Measurements from ENCODE around the gene HPCAL1.
"Not testable (repeated sequence)": the region's sequence is repeated elsewhere in the genome, so short reads cannot be mapped to it uniquely, and the experiment has no call there.

HPCAL1 gene

DNA sequence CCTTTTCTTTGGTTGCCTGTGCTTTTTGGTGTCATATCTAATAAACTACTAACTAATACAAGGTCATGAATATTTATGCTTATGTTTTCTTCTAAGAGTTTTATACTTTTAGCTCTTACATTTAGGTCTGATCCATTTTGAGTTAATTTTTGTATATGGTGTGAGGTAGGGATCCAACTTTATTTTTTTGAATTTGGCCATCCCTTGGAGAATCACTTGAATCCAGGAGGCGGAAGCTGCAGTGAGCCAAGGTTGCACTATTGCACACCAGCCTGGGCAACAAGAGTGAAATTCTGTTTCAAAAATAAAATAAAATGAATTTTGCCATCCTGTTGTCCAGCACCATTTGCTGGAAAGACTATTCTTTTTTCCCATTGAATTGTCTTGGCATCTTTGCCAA is 8.6 kb upstream of the HPCAL1 start:
- no peak for TF ChIP-seq EZH2phosphoT487 (IDR thresholded peaks at IDR 0.05; ENCODE audit: borderline replicate concordance)
- TF ChIP-seq, protein P1, sequence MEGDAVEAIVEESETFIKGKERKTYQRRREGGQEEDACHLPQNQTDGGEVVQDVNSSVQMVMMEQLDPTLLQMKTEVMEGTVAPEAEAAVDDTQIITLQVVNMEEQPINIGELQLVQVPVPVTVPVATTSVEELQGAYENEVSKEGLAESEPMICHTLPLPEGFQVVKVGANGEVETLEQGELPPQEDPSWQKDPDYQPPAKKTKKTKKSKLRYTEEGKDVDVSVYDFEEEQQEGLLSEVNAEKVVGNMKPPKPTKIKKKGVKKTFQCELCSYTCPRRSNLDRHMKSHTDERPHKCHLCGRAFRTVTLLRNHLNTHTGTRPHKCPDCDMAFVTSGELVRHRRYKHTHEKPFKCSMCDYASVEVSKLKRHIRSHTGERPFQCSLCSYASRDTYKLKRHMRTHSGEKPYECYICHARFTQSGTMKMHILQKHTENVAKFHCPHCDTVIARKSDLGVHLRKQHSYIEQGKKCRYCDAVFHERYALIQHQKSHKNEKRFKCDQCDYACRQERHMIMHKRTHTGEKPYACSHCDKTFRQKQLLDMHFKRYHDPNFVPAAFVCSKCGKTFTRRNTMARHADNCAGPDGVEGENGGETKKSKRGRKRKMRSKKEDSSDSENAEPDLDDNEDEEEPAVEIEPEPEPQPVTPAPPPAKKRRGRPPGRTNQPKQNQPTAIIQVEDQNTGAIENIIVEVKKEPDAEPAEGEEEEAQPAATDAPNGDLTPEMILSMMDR (conservative IDR thresholded peaks at IDR 0.05; ENCODE audit: low read length): no peak
- Histone ChIP-seq H3K9ac (ENCODE audit: low read depth, low read length, poor library complexity, severe bottlenecking) (no peak overlapping the region), H3K27me3 (ENCODE audit: insufficient read depth, low read length, poor library complexity, severe bottlenecking) (no peaks in the 10 kb centered on the region), H3K4me3 (ENCODE audit: low read length, poor library complexity, severe bottlenecking) (no peak overlapping the region), H4K20me1 (ENCODE audit: insufficient read depth, low read length, poor library complexity, severe bottlenecking) (no peaks in the 10 kb centered on the region), H2AFZ (ENCODE audit: low read length) (no peak overlapping the region), H3K9me2 (replicated peaks; ENCODE audit: low read depth, low read length) (no peaks in the 10 kb centered on the region), H3K79me2 (ENCODE audit: insufficient read depth, low read length) (no peaks in the 10 kb centered on the region), H3K4me1 (ENCODE audit: insufficient read depth, low read length, poor library complexity, severe bottlenecking) (peaks cover 15% of the 10 kb centered on the region), H3K4me2 (ENCODE audit: low read depth, low read length, poor library complexity, severe bottlenecking) (no peak overlapping the region), H3K9me3 (ENCODE audit: insufficient read depth, low read depth, low read length) (no peaks in the 10 kb centered on the region), H3F3A (ENCODE audit: low read depth) (no peaks in the 10 kb centered on the region), H3K36me3 (ENCODE audit: insufficient read depth, low read length) (no peaks in the 10 kb centered on the region)

DNA sequence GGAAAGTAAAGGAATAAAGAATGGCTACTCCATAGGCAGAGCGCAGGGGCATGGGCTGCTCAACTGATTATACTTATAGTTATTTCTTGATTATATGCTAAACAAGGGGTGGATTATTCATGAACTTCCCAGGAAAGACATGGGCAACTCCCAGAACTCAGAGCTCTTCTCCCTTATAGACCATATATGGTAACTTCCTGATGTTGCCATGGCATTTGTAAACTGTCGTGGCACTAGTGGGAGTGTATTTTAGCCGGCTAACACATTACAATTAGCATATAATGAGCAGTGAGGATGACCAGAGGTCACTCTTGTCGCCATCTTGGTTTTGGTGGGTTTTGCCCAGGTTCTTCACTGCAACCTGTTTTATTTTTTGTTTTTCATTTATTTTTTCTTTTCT is 7.1 kb upstream of the HPCAL1 start:
- not testable (repeated sequence) for H3K36me3 ChIP-seq (ENCODE audit: insufficient read depth, low read length); H3K4me2 ChIP-seq (ENCODE audit: low read depth, low read length, poor library complexity, severe bottlenecking); H3K79me2 ChIP-seq (ENCODE audit: insufficient read depth, low read length); H3K9me2 ChIP-seq (replicated peaks; ENCODE audit: low read depth, low read length); H3F3A ChIP-seq (ENCODE audit: low read depth); H3K9me3 ChIP-seq (ENCODE audit: insufficient read depth, low read depth, low read length); H3K27me3 ChIP-seq (ENCODE audit: insufficient read depth, low read length, poor library complexity, severe bottlenecking); H3K4me3 ChIP-seq (ENCODE audit: low read length, poor library complexity, severe bottlenecking); H2AFZ ChIP-seq (ENCODE audit: low read length); H3K9ac ChIP-seq (ENCODE audit: low read depth, low read length, poor library complexity, severe bottlenecking); H4K20me1 ChIP-seq (ENCODE audit: insufficient read depth, low read length, poor library complexity, severe bottlenecking)
- peaks cover 18% of the 10 kb centered on the region for H3K4me1 ChIP-seq (ENCODE audit: insufficient read depth, low read length, poor library complexity, severe bottlenecking)

DNA sequence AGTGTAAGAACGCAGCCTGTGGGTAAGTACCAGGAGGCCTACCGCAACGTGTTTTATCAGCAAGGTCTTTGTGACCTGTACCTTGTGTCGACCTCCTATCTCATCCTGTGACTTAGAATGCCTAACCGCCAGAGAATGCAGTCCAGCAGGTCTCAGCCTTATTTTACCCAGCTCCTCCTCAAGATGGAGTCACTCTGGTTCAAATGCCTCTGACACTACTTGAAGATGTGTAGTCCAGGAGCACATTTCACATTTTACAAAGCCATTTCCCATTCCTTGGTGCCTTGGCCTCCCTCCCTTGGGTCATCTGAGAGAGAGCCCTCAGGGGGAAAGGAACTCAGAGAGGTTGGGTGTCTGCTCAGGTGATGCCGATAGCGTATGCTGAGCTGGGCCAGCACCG is 6.6 kb upstream of the HPCAL1 start:
- TF ChIP-seq, protein P1 (conservative IDR thresholded peaks at IDR 0.05; ENCODE audit: low read length): no peak
- Histone ChIP-seq H3F3A (ENCODE audit: low read depth) (no peaks in the 10 kb centered on the region), H3K9ac (ENCODE audit: low read depth, low read length, poor library complexity, severe bottlenecking) (no peak overlapping the region), H4K20me1 (ENCODE audit: insufficient read depth, low read length, poor library complexity, severe bottlenecking) (no peaks in the 10 kb centered on the region), H2AFZ (ENCODE audit: low read length) (no peak overlapping the region), H3K27me3 (ENCODE audit: insufficient read depth, low read length, poor library complexity, severe bottlenecking) (no peaks in the 10 kb centered on the region), H3K36me3 (ENCODE audit: insufficient read depth, low read length) (no peaks in the 10 kb centered on the region), H3K9me3 (ENCODE audit: insufficient read depth, low read depth, low read length) (no peaks in the 10 kb centered on the region), H3K4me2 (ENCODE audit: low read depth, low read length, poor library complexity, severe bottlenecking) (no peak overlapping the region), H3K79me2 (ENCODE audit: insufficient read depth, low read length) (no peaks in the 10 kb centered on the region), H3K9me2 (replicated peaks; ENCODE audit: low read depth, low read length) (no peaks in the 10 kb centered on the region), H3K4me1 (ENCODE audit: insufficient read depth, low read length, poor library complexity, severe bottlenecking) (peaks cover 21% of the 10 kb centered on the region), H3K4me3 (ENCODE audit: low read length, poor library complexity, severe bottlenecking) (no peak overlapping the region)

DNA sequence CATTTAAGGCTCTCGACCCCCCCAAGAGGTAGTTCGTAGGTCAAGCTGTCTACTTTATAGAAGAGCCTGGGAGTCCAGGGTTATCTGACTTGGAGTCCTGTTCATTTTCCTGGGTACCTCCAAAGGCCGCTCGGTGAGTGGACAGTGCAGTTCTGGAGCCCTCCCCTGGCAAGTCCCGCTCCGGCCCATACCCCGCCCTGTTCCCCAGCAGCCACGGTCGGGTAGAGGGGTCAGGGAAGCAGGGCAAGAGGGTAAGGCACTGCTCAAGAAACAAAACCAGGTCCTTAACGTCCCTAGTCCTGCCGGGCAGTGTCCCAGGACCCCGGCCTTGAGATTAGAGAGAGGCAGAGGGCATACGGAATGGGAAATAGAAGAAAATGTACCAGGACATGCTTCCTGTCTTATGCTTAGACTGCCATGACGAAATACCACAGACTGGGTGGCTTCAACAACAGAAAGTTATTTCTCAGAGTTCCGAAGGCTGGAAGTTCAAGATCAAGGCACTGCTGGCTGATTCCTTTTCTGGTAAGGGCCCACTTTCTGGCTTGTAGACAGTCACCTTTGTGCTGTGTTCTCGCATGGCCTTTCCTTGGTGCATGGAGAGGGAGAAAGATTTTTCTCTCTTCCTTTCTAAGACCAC is 5.4 kb upstream of the HPCAL1 start:
- Histone ChIP-seq H3K4me3 (ENCODE audit: low read length, poor library complexity, severe bottlenecking) (peak overlapping the region; percentile 50), H3K4me2 (ENCODE audit: low read depth, low read length, poor library complexity, severe bottlenecking) (peak overlapping the region; percentile 72), H2AFZ (ENCODE audit: low read length) (peak overlapping the region; percentile 62), H3K79me2 (ENCODE audit: insufficient read depth, low read length) (peaks cover 5% of the 10 kb centered on the region; the same call in 1 of the 2 replicates), H3K9me2 (replicated peaks; ENCODE audit: low read depth, low read length) (no peaks in the 10 kb centered on the region), H3K27me3 (ENCODE audit: insufficient read depth, low read length, poor library complexity, severe bottlenecking) (no peaks in the 10 kb centered on the region), H3K9me3 (ENCODE audit: insufficient read depth, low read depth, low read length) (no peaks in the 10 kb centered on the region), H3F3A (ENCODE audit: low read depth) (no peaks in the 10 kb centered on the region), H4K20me1 (ENCODE audit: insufficient read depth, low read length, poor library complexity, severe bottlenecking) (no peaks in the 10 kb centered on the region), H3K36me3 (ENCODE audit: insufficient read depth, low read length) (no peaks in the 10 kb centered on the region), H3K4me1 (ENCODE audit: insufficient read depth, low read length, poor library complexity, severe bottlenecking) (peaks cover 32% of the 10 kb centered on the region), H3K9ac (ENCODE audit: low read depth, low read length, poor library complexity, severe bottlenecking) (peak overlapping the region; percentile 41)
- no peak for TF ChIP-seq EZH2phosphoT487 (IDR thresholded peaks at IDR 0.05; ENCODE audit: borderline replicate concordance)
- TF ChIP-seq, protein P1 (conservative IDR thresholded peaks at IDR 0.05; ENCODE audit: low read length): no peak

Measured in Loucy (cell line).